Measurements from ENCODE around the gene AMPD2. TPM values are rescaled to one million over a fixed set of nuclear protein-coding genes. Genes with fewer than 3 reads are reported as not detected.
A peak's percentile ranks its signal among the peaks of the same experiment; 100 is the strongest.

AMPD2 gene
- total RNA-seq, 1 experiment from 2014 or later, result 79.8 TPM

DNA sequence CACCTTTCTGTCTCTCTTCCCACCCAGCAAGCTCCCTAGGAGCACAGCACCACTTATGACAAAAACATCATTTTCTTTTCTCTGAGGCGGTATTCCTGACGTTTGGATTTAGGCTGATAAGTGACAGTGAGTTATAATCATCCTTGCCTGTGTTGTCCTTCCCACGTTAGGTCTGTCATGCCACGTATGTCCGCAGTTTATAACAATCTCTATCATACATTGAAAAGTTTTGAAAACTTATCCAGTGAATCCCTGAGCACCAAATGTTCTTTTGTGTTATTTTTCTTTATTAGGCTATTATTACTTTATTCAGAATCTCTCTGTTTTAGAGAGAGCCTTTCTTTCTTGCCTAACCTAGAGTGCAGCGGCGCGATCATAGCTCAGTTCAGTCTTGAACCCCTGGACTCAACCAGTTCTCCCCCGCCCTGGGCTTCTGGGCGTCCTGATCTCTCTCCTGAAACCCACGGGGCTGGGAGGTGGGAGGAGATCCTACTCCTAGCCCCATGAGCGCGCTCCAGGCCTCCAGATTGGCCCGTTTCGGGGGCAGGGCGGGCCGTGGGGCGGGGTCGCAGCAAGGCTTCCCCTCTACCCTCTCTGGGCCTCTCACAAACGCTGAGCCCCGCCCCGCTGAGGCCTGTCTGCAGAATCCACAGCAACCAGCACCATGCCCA lies 48.0 kb downstream of the AMPD2 start, which contains the start of gene GSTM2:
Gene GSTM2 (plus strand): TSS at position 606 of the 671 bp plus-strand sequence. CDS start 59 bp downstream, at position 665.
- Mint-ChIP-seq H3K27me3 (ENCODE audit: low read depth) (peaks cover 3% of the 10 kb centered on the region; the same call in 1 of the 2 replicates), H3K27ac (peak within 1 kb of the TSS; percentile 50), H3K4me1 (peaks cover 6% of the 10 kb centered on the region), H3K36me3 (no peaks in the 10 kb centered on the region), H3K9me3 (peaks cover 9% of the 10 kb centered on the region), H3K4me3 (peak within 1 kb of the TSS; percentile 68)
- ChIA-PET POLR2A (interaction anchor here (1.2 to 1.3 kb wide), 2 partner anchors 27 to 119 kb away, joined by 4 to 5 read pairs; partner anchors contain the start of gene GNAI3), CTCF (interaction anchor here (1.3 to 5.4 kb wide), 5 partner anchors 25 to 362 kb away, joined by 3 to 22 read pairs (median 5); partner anchors contain the start of gene AHCYL1)
- peak; percentile 95 for DNase-seq (ENCODE audit: low spot score)
- TF ChIP-seq NFYB (CRISPR knock-in tag; conservative IDR thresholded peaks at IDR 0.05; ENCODE audit: low read depth) (no peak), SP1 (CRISPR knock-in tag; conservative IDR thresholded peaks at IDR 0.05) (peak; percentile 47; the same call in 1 of the 2 replicates), NFE2L1 (CRISPR knock-in tag; IDR thresholded peaks at IDR 0.05) (no peak), ZNF671 (CRISPR knock-in tag; IDR thresholded peaks at IDR 0.05) (no peak), MYBL2 (CRISPR knock-in tag; IDR thresholded peaks at IDR 0.05) (no peak)
- TF ChIP-seq, protein P1, sequence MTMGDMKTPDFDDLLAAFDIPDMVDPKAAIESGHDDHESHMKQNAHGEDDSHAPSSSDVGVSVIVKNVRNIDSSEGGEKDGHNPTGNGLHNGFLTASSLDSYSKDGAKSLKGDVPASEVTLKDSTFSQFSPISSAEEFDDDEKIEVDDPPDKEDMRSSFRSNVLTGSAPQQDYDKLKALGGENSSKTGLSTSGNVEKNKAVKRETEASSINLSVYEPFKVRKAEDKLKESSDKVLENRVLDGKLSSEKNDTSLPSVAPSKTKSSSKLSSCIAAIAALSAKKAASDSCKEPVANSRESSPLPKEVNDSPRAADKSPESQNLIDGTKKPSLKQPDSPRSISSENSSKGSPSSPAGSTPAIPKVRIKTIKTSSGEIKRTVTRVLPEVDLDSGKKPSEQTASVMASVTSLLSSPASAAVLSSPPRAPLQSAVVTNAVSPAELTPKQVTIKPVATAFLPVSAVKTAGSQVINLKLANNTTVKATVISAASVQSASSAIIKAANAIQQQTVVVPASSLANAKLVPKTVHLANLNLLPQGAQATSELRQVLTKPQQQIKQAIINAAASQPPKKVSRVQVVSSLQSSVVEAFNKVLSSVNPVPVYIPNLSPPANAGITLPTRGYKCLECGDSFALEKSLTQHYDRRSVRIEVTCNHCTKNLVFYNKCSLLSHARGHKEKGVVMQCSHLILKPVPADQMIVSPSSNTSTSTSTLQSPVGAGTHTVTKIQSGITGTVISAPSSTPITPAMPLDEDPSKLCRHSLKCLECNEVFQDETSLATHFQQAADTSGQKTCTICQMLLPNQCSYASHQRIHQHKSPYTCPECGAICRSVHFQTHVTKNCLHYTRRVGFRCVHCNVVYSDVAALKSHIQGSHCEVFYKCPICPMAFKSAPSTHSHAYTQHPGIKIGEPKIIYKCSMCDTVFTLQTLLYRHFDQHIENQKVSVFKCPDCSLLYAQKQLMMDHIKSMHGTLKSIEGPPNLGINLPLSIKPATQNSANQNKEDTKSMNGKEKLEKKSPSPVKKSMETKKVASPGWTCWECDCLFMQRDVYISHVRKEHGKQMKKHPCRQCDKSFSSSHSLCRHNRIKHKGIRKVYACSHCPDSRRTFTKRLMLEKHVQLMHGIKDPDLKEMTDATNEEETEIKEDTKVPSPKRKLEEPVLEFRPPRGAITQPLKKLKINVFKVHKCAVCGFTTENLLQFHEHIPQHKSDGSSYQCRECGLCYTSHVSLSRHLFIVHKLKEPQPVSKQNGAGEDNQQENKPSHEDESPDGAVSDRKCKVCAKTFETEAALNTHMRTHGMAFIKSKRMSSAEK (CRISPR knock-in tag; IDR thresholded peaks at IDR 0.05; ENCODE audit: borderline replicate concordance), result no peak
- peak; percentile 100 for ATAC-seq

DNA sequence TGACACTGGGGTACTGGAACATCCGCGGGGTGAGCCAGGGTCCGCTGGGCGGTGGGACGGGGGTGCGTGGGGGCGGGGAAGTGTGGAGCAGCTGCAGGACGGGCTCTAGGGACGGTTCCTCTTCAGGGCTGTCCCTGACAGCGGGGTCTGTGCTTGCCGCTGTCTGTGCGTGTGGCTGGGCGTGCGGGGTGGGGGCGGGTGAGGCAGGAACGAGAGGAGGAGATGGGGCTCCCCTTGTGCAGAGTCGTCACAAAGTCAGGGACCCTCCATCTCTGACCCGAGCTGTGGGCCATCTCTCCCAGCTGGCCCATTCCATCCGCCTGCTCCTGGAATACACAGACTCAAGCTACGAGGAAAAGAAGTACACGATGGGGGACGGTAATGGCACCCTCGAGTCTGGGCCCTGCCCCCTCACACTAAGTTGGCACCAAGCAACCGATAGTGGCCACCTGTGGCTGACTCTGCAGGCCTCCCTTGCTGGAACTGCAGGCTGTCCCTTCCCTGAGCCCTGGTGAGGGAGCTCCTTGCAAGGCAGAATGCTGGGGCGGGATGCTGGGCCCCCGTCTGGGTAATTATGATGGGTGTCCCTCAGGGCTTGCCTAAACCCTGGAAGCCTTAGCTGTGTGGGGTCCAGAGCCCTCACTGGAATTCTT lies 48.6 kb downstream of the AMPD2 start:
- H3K27ac Mint-ChIP-seq, result no peak overlapping the region
- peaks cover 6% of the 10 kb centered on the region for H3K4me1 Mint-ChIP-seq
- no peak for TF ChIP-seq FOXJ3 (CRISPR knock-in tag; IDR thresholded peaks at IDR 0.05; ENCODE audit: borderline replicate concordance)
- TF ChIP-seq, protein P2, sequence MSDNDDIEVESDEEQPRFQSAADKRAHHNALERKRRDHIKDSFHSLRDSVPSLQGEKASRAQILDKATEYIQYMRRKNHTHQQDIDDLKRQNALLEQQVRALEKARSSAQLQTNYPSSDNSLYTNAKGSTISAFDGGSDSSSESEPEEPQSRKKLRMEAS (CRISPR knock-in tag; IDR thresholded peaks at IDR 0.05), result no peak
- TF ChIP-seq, protein P3, sequence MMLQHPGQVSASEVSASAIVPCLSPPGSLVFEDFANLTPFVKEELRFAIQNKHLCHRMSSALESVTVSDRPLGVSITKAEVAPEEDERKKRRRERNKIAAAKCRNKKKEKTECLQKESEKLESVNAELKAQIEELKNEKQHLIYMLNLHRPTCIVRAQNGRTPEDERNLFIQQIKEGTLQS (CRISPR knock-in tag; conservative IDR thresholded peaks at IDR 0.05), result no peak
- no peak for TF ChIP-seq SP1 (CRISPR knock-in tag; conservative IDR thresholded peaks at IDR 0.05)
- TF ChIP-seq, protein P4, sequence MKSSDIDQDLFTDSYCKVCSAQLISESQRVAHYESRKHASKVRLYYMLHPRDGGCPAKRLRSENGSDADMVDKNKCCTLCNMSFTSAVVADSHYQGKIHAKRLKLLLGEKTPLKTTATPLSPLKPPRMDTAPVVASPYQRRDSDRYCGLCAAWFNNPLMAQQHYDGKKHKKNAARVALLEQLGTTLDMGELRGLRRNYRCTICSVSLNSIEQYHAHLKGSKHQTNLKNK (CRISPR knock-in tag; IDR thresholded peaks at IDR 0.05), result no peak
- TF ChIP-seq, protein P5, sequence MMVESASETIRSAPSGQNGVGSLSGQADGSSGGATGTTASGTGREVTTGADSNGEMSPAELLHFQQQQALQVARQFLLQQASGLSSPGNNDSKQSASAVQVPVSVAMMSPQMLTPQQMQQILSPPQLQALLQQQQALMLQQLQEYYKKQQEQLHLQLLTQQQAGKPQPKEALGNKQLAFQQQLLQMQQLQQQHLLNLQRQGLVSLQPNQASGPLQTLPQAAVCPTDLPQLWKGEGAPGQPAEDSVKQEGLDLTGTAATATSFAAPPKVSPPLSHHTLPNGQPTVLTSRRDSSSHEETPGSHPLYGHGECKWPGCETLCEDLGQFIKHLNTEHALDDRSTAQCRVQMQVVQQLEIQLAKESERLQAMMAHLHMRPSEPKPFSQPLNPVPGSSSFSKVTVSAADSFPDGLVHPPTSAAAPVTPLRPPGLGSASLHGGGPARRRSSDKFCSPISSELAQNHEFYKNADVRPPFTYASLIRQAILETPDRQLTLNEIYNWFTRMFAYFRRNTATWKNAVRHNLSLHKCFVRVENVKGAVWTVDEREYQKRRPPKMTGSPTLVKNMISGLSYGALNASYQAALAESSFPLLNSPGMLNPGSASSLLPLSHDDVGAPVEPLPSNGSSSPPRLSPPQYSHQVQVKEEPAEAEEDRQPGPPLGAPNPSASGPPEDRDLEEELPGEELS (CRISPR knock-in tag; IDR thresholded peaks at IDR 0.05), result no peak
- ATAC-seq (peak; percentile 45), DNase-seq (ENCODE audit: low spot score) (no peak)
- CTCF ChIA-PET, result interaction anchor here (0.6 to 5.4 kb wide), 6 partner anchors 26 to 835 kb away, joined by 3 to 22 read pairs (median 4); partner anchors contain the start of gene AHCYL1
- no peaks in the 10 kb centered on the region for H3K36me3 Mint-ChIP-seq
- POLR2A ChIA-PET, result interaction anchor here (1.2 to 1.3 kb wide), 2 partner anchors 28 to 119 kb away, joined by 4 to 5 read pairs; partner anchors contain the start of gene GNAI3
- peaks cover 3% of the 10 kb centered on the region; the same call in 1 of the 2 replicates for H3K27me3 Mint-ChIP-seq (ENCODE audit: low read depth)
- H3K9me3 Mint-ChIP-seq, result peaks cover 9% of the 10 kb centered on the region
- H3K4me3 Mint-ChIP-seq, result peak overlapping the region; percentile 68
